Right lobe of liver (tissue), 4 donors: ENCODE results near the gene PCSK6.

Experiments
- POLR2A ChIP-seq: fragments of 450-650 bp; IDR thresholded peaks from one replicate; pipeline ENCODE4 v1.6.1; 2017; ENCODE audit warnings: antibody characterized with exemption, mild to moderate bottlenecking
- TF ChIP-seq, protein P1 (sequence below), 4 donors: fragments of 200-600 bp in 3 of 4; fragments of 450-650 bp in 1 of 4; IDR thresholded peaks; one replicate each; pipeline versions ENCODE4 v1.5.1 to v1.8.0; 2016 to 2022; ENCODE audit warnings: antibody characterized with exemption in 4 of 4, mild to moderate bottlenecking in 2 of 4
- donor health status: DM: no; HTN: no; CAD: no.
- donor health status: DM: no; HTN: no; CAD: no.
- donor health status: DM: no; HTN: yes; CAD: no.

DNA sequence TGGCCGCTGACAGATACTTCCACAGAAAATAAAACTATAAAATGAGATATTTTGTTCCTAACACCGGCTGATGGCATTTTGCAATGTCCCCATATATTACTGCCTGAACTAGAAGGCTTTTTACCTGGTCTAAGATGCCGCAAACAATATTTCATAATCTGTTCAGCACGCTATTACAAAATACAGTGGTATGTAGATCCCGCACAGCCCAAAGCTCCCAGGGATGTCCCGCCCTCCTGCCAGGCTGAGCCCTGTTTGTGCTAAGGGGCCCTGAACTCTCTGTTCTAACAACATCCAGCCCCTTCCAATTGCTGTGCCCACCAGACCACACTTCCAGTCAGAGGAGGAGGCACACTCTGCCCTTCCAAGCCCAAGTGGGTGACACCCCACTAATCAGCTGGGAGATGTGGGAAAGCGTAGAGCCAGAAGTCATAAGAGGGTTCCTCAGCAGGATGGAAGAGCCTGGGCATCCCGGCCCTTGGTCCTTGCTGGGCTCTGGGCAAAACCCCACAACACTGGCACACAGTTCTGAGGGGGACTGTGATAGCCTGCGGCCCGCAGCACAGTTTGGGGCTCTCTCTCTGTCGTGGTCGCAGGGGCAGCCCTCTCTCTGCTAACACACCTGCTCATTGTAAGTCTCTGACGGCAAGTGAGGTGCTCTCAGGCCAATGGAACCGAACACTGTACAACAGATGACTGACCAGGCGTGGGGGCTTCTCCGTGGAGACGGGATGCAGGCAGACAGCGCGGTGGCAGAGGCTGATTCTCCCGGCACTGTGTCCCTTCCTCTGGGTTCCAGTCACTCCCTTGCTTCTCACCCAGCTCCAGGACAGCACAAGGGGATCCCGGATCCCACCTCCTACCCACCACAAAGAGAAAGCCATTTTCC is 55.2 kb downstream of the PCSK6 start:
- TF ChIP-seq, protein P1, sequence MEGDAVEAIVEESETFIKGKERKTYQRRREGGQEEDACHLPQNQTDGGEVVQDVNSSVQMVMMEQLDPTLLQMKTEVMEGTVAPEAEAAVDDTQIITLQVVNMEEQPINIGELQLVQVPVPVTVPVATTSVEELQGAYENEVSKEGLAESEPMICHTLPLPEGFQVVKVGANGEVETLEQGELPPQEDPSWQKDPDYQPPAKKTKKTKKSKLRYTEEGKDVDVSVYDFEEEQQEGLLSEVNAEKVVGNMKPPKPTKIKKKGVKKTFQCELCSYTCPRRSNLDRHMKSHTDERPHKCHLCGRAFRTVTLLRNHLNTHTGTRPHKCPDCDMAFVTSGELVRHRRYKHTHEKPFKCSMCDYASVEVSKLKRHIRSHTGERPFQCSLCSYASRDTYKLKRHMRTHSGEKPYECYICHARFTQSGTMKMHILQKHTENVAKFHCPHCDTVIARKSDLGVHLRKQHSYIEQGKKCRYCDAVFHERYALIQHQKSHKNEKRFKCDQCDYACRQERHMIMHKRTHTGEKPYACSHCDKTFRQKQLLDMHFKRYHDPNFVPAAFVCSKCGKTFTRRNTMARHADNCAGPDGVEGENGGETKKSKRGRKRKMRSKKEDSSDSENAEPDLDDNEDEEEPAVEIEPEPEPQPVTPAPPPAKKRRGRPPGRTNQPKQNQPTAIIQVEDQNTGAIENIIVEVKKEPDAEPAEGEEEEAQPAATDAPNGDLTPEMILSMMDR (IDR thresholded peaks at IDR 0.05): no peak
- no peak for TF ChIP-seq POLR2A
